ENCODE data around the gene SYT1.

The SYT1 gene

DNA sequence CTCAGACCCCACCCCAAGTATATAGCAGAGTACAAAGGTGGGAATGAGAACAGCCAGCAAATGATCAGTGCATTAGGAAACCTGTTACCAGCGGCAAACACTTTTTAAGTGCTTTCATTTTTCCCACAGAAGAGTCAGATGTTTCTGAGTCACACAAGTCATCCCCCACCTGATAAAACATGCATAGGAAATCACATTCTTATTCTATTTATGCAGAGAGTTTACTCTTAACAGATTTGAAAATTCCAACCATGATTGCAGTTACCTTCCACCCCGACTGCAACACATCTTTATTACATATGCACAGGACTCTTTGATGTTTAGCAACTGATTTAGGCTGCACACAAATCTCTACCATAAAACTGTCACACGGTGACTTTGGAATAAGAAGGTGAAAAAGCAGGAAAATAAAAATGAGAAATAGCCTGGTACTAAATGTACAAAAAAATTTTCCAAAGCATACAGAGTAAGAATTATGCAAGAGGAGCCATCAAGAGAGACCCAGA lies 589.8 kb downstream of the SYT1 start:
- peak; percentile 42 for DNase-seq

DNA sequence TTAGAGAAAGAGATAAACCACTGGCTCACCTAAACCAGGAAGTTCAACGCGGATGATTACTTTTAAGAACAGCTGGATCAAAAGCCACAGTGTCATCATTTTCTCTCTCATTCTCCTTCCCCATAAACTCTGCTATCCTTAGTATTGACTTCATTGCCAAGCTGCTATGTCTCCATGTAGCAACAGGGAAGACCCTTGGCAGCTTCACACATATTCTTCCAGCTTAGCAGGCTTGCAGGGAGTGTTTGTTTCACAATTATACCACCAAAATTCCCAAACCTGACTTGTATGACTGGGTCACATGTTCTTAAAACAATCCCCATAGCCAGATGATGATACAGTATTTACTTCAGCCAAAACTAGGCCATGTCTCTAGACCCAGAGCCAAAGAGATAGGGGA lies 590.7 kb downstream of the SYT1 start:
- peak; percentile 6 for DNase-seq

DNA sequence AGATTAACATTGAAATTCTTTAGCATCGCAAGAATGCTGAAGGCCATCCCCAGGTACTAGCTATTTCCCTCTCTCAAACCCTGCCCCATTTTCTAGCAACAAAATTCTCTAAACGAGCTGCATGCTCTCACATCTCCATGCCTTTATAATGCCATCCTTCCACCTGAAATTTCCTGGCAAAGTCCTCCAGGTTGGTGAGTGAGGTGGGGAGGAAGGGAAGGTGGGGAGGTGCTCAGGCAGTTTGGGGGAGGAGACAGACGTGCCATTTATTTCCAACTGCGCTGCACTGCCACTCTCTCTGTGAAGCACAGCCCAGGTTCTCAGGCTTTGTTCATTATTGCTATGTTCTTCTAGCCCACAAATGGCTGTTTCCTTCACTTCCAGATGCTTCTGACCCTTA lies 617.7 kb downstream of the SYT1 start:
- no peak for DNase-seq

DNA sequence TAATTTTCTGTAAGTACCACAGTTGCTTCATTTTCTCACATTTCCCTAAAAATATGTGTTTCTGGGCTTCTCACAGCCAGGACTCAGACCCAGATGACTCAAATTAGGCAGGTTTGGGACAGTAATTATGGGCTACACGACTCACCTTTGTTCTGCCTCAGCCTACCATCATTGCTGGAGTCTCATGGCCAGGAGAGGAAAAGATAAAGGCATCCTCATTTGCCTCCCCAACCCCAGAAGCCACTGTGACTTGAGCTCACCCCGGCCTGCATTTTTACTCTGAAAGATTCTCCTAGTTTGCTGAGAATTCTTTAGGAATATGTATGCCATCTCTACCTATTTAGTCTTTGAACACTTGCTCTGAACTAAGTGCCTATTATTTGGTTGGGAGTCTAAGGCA lies 618.3 kb downstream of the SYT1 start:
- DNase-seq, result no peak

DNA sequence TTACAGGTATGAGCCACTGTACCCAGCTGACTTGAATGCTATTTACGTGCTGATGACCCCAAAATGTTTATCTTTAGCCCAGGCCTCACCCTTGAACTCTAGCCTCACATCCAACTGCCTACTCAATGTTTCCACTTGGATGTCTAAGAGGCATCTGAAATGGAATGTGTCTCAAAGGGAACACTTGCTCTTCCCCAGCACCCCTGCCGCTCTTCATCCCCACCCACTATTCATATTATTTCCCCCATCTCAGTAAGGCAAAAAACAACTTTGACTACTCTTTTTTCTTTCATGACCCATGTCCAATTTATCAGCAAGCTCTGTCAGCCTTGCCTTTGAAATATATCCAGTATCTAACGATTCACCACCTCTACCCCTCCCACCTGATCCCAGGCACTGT lies 621.6 kb downstream of the SYT1 start:
- no peak for DNase-seq

DNA sequence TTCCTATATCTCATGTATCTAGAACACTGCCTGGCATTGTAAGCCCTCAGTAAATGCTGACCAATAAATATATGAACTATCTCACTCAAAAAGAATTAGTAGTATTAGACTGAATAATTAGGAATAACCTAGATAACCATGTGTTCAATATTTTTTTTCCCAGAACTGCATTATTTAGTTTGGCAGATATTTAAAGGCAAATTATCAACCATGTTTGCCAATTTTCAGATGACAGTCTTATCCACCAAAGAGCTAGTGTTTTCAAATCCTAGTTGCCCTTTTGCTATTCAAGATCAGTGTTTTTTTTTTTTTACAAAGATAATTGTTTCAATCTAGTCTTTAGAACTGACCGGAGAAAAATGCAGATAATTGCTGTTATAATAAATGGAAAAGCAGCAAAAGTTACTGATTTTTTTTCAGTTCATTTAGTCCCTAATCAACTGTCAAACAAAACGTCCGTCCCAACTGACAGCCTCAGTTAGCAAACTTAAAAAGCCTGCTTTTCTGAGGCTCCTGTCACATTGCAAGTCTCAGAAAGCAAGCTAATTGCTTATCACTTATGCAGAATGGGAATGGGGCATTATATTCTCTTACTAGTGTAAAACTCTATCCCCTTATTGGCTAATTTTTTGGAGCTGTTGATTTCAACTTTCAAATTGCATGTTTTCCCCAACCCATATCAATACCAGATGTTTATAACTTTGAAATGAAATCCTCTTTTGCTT lies 623.0 kb downstream of the SYT1 start:
- no peak for DNase-seq

Measured in fibroblast of upper back skin (primary cell).